PC-3 (cell line): ENCODE measurements around the gene ATP6V0E1. TPM values are rescaled to one million over a fixed set of nuclear protein-coding genes. Genes with fewer than 3 reads are reported as not detected.

Experiments
- ATAC-seq: fragments of 200-7000 bp; cut with Tn5 transposase; 2 replicates; pipeline ENCODE4 v1.9.1; 2020; ENCODE audit warnings: mild to moderate bottlenecking, moderate library complexity
- BruUV-seq: library from RNA; stranded (reverse); fragments of 400-500 nt; replicated peaks from 2 replicates; lab custom pipeline; 2021; lab: Mats Ljungman, UMichigan
- CTCF ChIA-PET: fragments of 300-600 bp; sonication (Branson Sonifier 250); formaldehyde crosslinking; loops from one replicate; lab custom pipeline; 2022; ENCODE audit warnings: antibody characterized with exemption; lab: Charles Lee
- POLR2A ChIA-PET: fragments of 300-600 bp; sonication (Branson Sonifier 250); formaldehyde crosslinking; loops from one replicate; lab custom pipeline; 2022; ENCODE audit warnings: antibody characterized with exemption; ENCODE audit not compliant: unreplicated experiment; lab: Charles Lee
- DNase-seq: peaks from one replicate; pipeline ENCODE4 v3.0.0-alpha.2; 2015
- H2AFZ ChIP-seq: fragments of 300-600 bp; sonication (generic); 2 replicates; pipeline ENCODE4 v1.6.0; 2016; ENCODE audit warnings: antibody characterized with exemption, low read length
- H3F3A ChIP-seq: fragments of 300-600 bp; sonication (generic); one replicate; pipeline ENCODE4 v1.6.0; 2017; ENCODE audit warnings: antibody characterized with exemption, low read length, control low read depth, mild to moderate bottlenecking; ENCODE audit not compliant: unreplicated experiment
- H3K27ac ChIP-seq: fragments of 300-600 bp; sonication (generic); 2 replicates; pipeline ENCODE4 v1.5.1; 2016; ENCODE audit warnings: mild to moderate bottlenecking, low read length
- H3K27me3 ChIP-seq: fragments of 300-600 bp; sonication (generic); 2 replicates; pipeline ENCODE4 v1.6.1; 2016; ENCODE audit warnings: low read length, mixed read lengths
- H3K36me3 ChIP-seq: fragments of 300-600 bp; sonication (generic); 2 replicates; pipeline ENCODE4 v1.6.1; 2016; ENCODE audit warnings: low read depth, mixed run types, low read length, mixed read lengths
- H3K4me1 ChIP-seq: fragments of 300-600 bp; sonication (generic); 2 replicates; pipeline ENCODE4 v1.5.1; 2016; ENCODE audit warnings: low read length; ENCODE audit not compliant: insufficient read depth
- H3K4me2 ChIP-seq: fragments of 300-600 bp; sonication (generic); 2 replicates; pipeline ENCODE4 v1.6.0; 2016; ENCODE audit warnings: low read length
- H3K4me3 ChIP-seq: fragments of 300-600 bp; sonication (generic); 2 replicates; pipeline ENCODE4 v1.5.1; 2016; ENCODE audit warnings: mild to moderate bottlenecking, low read length, mixed read lengths
- H3K79me2 ChIP-seq: fragments of 300-600 bp; sonication (generic); 2 replicates; pipeline ENCODE4 v1.6.1; 2017; ENCODE audit warnings: low read length, mixed read lengths
- H3K9ac ChIP-seq: fragments of 300-600 bp; sonication (generic); 2 replicates; pipeline ENCODE4 v1.6.0; 2016; ENCODE audit warnings: mild to moderate bottlenecking, low read length
- H3K9me2 ChIP-seq: fragments of 300-600 bp; sonication (generic); replicated peaks from 2 replicates; pipeline ENCODE4 v1.6.1; 2016; ENCODE audit warnings: mixed run types, low read length, mixed read lengths
- H3K9me3 ChIP-seq: fragments of 300-600 bp; sonication (generic); 2 replicates; pipeline ENCODE4 v1.6.1; 2016; ENCODE audit warnings: low read length, mixed read lengths
- H4K20me1 ChIP-seq: fragments of 300-600 bp; sonication (generic); 2 replicates; pipeline ENCODE4 v1.6.1; 2016; ENCODE audit warnings: low read length, mixed read lengths
- EZH2 ChIP-seq: fragments of 300-600 bp; sonication (generic); IDR thresholded peaks from one replicate; pipeline ENCODE4 v1.6.1; 2017; ENCODE audit warnings: antibody characterized with exemption, mild to moderate bottlenecking, low read length; ENCODE audit not compliant: unreplicated experiment
- EZH2phosphoT487 ChIP-seq: fragments of 300-600 bp; sonication (generic); IDR thresholded peaks from 2 replicates; pipeline ENCODE4 v1.6.1; 2018; ENCODE audit warnings: mild to moderate bottlenecking, antibody characterized with exemption, low read length, borderline replicate concordance
- intact Hi-C: fragments of 100-400 bp; cut with micrococcal nuclease; formaldehyde crosslinking; loops from 2 replicates; pipeline ENCODE4 v1.9.0; 2023
- total RNA-seq: library from RNA; depleted of rRNA; stranded (reverse); fragments of >200 nt; gene quantifications from 2 replicates; pipeline ENCODE4 v1.2.3, GENCODE V29; 2014
- TF ChIP-seq, protein P1 (sequence below): fragments of 300-600 bp; sonication (generic); conservative IDR thresholded peaks from 2 replicates; pipeline ENCODE4 v1.5.1; 2017; ENCODE audit warnings: antibody characterized with exemption, low read depth, mild to moderate bottlenecking, low read length

Gene ATP6V0E1
- total RNA-seq, 1 experiment from 2014 or later: 154 TPM

DNA sequence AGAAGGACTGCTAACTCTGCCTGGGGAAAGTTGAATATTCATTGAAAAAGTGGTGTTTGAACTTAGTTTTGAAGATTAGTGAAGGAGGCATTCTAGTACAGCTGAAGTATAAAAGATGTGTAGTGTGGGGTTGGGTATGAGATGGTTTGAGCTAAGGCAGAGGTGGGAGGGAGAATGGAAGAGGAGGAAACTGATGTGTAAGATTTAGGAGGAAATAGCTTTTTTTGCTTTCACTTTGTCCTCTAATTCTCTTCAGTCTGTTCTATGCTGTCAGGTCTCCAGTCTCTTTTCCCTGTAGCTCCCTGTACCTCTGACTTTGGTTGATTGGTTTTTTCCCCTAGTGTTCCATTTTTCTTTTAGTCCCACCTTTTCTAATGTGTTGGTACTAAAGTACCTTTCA lies 81.6 kb downstream of the ATP6V0E1 start:
- ChIA-PET POLR2A (interaction anchor here (0.6 kb wide), 1 partner anchor 79 kb away, joined by 3 read pairs; no protein-coding TSS in a partner anchor), CTCF (no interaction called here)
- H3K27me3 ChIP-seq: no peaks in the 10 kb centered on the region
- no peaks in the 10 kb centered on the region for H4K20me1 ChIP-seq
- H3K9me3 ChIP-seq: no peaks in the 10 kb centered on the region
- H3K36me3 ChIP-seq: no peaks in the 10 kb centered on the region
- no TSS peak for BruUV-seq
- H3K4me1 ChIP-seq: no peaks in the 10 kb centered on the region
- no peak overlapping the region for H3K27ac ChIP-seq
- H3K9me2 ChIP-seq: no peaks in the 10 kb centered on the region
- no peak overlapping the region for H3K9ac ChIP-seq
- DNase-seq: no peak
- intact Hi-C loops: no loop called here
- H3K4me3 ChIP-seq: no peak overlapping the region
- no peaks in the 10 kb centered on the region for H3F3A ChIP-seq
- ATAC-seq: no peak
- H3K79me2 ChIP-seq: no peaks in the 10 kb centered on the region
- TF ChIP-seq, protein P1, sequence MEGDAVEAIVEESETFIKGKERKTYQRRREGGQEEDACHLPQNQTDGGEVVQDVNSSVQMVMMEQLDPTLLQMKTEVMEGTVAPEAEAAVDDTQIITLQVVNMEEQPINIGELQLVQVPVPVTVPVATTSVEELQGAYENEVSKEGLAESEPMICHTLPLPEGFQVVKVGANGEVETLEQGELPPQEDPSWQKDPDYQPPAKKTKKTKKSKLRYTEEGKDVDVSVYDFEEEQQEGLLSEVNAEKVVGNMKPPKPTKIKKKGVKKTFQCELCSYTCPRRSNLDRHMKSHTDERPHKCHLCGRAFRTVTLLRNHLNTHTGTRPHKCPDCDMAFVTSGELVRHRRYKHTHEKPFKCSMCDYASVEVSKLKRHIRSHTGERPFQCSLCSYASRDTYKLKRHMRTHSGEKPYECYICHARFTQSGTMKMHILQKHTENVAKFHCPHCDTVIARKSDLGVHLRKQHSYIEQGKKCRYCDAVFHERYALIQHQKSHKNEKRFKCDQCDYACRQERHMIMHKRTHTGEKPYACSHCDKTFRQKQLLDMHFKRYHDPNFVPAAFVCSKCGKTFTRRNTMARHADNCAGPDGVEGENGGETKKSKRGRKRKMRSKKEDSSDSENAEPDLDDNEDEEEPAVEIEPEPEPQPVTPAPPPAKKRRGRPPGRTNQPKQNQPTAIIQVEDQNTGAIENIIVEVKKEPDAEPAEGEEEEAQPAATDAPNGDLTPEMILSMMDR: no peak
- no peak for TF ChIP-seq EZH2
- TF ChIP-seq EZH2phosphoT487: no peak
- no peak overlapping the region for H2AFZ ChIP-seq
- H3K4me2 ChIP-seq: no peak overlapping the region

DNA sequence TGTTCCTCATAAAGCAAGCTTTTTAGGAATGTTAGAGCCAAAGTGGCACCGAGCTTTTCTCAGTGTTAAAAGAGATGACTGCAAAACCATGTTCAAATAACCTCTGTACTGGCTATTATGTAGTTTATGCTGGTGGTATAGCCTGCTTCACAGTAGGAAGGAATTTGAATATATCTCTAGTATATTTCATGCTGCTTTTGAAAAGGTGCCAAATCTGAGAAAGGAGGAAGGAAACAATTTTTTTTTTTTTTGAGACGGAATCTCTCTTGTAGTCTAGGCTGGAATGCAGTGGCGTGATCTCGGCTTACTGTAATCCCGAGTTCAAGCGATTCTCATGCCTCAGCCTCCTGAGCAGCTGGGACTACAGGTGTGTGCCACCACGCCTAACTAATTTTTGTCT lies 86.1 kb downstream of the ATP6V0E1 start:
- TF ChIP-seq EZH2phosphoT487 (no peak), EZH2 (no peak)
- TF ChIP-seq, protein P1: no peak
- Histone ChIP-seq H3K27me3 (no peaks in the 10 kb centered on the region), H3K36me3 (no peaks in the 10 kb centered on the region), H3K79me2 (no peaks in the 10 kb centered on the region), H3K4me2 (no peak overlapping the region), H3K9me3 (no peaks in the 10 kb centered on the region), H2AFZ (no peak overlapping the region), H4K20me1 (no peaks in the 10 kb centered on the region), H3K27ac (no peak overlapping the region), H3F3A (no peaks in the 10 kb centered on the region), H3K4me1 (peaks cover 1% of the 10 kb centered on the region), H3K9me2 (no peaks in the 10 kb centered on the region), H3K4me3 (no peak overlapping the region), H3K9ac (no peak overlapping the region)
- intact Hi-C loops: no loop called here
- CTCF ChIA-PET: no interaction called here
- ATAC-seq: no peak
- POLR2A ChIA-PET: no interaction called here
- no peak for DNase-seq
- no TSS peak for BruUV-seq

DNA sequence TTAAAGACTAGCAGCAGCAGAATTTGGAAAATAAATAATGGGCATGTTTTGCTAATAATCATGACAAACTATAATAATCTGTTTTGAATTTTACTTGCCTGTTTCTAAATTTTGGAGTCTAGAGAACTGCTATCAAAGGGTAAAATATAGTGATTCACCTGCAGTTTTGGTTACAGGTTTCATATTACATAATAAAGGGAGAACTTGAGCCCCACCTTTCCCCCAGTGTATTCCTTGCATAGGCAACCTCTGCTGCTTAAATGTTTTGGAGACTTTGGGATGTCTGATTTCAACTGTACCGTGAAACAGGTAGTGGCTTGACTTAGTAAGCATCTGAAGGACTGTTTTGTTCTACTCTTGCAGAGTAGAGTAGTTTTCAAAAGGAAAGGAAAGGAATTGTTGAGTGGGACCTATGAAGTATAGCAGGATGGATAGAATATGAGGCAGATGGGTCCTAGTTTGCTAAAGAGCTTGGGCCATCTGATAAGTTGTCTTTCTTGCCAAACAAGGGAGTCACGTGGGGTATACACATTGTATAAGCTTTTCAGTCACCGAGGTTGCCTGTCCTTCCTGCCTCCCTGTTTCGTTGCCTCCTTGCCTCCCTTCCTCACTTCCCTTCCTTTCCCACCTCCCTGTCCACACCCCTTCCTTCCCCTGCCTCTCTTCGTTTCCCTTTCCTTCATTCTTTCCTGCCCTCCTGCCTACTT lies 91.7 kb downstream of the ATP6V0E1 start:
- ATAC-seq (peak; percentile 77), DNase-seq (peak; percentile 47)
- Histone ChIP-seq H3K36me3 (no peaks in the 10 kb centered on the region), H3K9me2 (no peaks in the 10 kb centered on the region), H3K9ac (no peak overlapping the region), H3K79me2 (no peaks in the 10 kb centered on the region), H3K27ac (no peak overlapping the region), H3K27me3 (no peaks in the 10 kb centered on the region), H3K4me3 (no peak overlapping the region), H3K4me1 (peaks cover 12% of the 10 kb centered on the region), H4K20me1 (no peaks in the 10 kb centered on the region; the same call in 1 of the 2 replicates), H3K4me2 (peak overlapping the region; percentile 49), H2AFZ (no peak overlapping the region), H3F3A (no peaks in the 10 kb centered on the region), H3K9me3 (no peaks in the 10 kb centered on the region)
- no peak for TF ChIP-seq EZH2
- no peak for TF ChIP-seq EZH2phosphoT487
- TF ChIP-seq, protein P1: no peak
- CTCF ChIA-PET: no interaction called here
- POLR2A ChIA-PET: no interaction called here
- intact Hi-C loops: no loop called here
- no TSS peak for BruUV-seq
